DMS153 (cell line): Measurements from ENCODE around the gene SNX10.

Experiments
- DNase-seq: peaks from one replicate; lab custom pipeline; 2025; lab: John Stamatoyannopoulos, UW

SNX10 gene

DNA sequence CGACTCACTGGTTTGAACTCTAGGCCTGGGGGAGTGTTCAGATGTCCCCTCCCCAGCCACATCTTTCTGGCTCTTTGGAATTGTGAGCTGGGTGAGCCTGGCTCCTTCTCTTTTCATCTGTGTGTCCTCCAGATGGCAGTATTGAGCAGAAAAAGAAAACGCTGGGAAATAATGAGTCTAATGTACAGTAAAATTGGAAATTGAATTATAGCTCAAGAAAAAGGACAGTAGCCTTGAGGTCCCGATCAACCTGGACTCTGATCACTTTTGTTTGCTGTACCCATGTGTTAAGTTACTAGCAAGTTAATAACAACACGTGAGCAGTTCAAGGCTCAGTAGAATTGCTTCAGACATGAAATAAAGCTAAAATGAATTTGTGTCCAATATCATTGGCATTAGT is 77.9 kb downstream of the SNX10 start:
- peak; percentile 30 for DNase-seq

- no peak for DNase-seq
Measured at GRCh38 chr7:26370011-26370410, 78.3 kb downstream of the SNX10 start.

GRCh38 chr7:26372249-26372648 is 80.6 kb downstream of the SNX10 start:
- DNase-seq: no peak

GRCh38 chr7:26372704-26373103 is 81.0 kb downstream of the SNX10 start:
- DNase-seq: no peak

- no peak for DNase-seq
Measured at GRCh38 chr7:26374647-26375373, 83.1 kb downstream of the SNX10 start.

GRCh38 chr7:26375726-26376174 is 84.1 kb downstream of the SNX10 start:
- DNase-seq: peak; percentile 64

DNA sequence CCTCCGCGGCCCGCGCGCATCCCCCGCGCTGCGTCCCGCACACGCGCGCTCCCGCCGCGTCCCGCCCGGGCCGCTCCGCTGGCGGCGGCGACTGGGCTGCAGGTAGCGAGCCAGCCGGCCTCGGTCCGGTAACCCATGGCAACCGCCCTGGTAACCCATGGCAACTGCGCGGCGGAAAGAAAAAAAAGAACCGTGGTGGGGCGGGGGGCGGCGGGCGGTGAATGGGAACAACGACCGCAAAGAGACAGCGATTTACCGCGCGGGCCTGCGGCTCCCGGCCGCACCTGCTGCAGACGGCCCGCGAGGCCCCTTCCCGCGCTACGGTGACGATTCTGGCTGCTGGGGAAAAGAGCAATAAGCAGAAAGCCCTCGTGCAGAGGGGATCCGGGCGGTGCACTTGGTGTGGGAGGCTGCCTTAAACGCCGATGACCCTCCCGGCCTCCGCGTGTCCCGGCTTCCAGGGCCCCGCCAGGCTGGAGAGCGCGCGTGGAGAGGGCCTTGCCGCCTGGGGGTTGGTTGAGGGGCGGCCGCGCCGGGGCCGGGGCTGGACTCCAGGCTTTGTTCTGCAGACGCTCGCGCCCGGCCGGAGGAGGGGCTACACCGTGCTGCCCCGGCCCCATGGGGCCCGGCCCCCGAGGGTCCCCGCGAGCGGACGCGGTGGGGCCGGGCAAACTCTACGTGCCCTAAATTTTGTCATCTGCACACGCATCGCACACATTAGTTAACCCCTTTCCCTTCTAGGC is 84.7 kb downstream of the SNX10 start:
- peak; percentile 65 for DNase-seq

GRCh38 chr7:26378016-26378415 is 86.4 kb downstream of the SNX10 start:
- no peak for DNase-seq

GRCh38 chr7:26379711-26380110 is 88.0 kb downstream of the SNX10 start:
- DNase-seq: peak; percentile 87

- DNase-seq: no peak
Measured at GRCh38 chr7:26381476-26382353, 90.1 kb downstream of the SNX10 start.

- DNase-seq: no peak
Measured at GRCh38 chr7:26385240-26385639, 93.6 kb downstream of the SNX10 start.

DNA sequence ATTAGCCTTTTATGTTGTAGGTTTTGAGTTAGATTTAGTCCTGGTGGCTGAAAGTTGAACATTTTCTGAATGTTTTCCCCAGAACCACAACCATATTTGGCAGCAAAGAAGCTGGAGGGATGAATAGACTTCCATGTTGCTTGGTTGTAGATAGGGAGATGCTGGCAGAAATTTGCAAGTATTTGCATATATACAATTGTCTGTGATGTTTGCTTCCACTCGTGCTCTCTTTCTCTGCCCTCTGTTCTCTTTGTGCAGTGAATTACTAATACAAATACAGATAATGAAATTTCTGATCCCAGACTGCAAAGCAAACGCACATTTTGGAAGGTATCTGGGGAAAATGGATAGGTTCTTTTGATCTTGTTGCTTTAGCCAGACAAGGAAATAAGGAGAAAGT is 96.1 kb downstream of the SNX10 start:
- DNase-seq: no peak

DNA sequence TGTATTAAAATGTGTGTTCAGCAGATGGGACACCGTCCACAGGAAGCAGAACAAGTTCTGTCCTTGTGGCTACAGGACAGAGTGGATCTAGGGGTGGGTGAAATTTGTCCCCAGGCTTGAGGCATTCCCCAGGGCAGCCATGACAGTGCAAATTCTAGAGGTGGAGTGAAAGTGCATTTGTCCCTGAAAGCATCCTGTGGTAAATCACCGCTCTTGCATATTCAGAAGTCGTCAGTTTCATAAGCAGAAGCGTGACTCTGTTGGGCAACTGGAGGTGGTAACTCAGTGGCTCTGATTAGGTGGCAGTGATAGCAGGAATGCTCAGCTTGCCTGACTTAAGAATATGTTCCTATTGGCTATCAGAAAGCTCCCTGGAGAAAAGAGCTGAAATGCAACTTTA is 96.6 kb downstream of the SNX10 start:
- DNase-seq: no peak

- peak; percentile 44 for DNase-seq
Measured at GRCh38 chr7:26390016-26390415, 98.4 kb downstream of the SNX10 start.

DNA sequence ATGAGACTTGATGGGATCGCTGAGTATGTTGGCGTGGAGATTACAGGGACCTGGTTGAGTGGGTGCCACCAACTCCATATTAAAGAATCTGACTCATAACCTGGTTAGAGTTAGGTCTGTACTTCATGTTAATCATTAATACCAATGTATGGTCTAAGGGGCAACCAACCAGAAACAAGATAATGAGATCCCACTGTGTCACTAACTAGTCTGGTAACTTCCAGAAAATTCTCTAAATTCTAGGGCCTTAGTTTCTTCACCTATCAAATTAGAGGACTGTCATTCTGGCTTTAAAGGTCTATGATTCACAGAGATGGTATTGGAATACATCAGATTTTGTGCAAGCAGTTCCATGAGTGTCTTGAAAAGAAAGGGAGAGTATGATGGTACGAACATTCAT is 102.2 kb downstream of the SNX10 start:
- no peak for DNase-seq

- DNase-seq: no peak
Measured at GRCh38 chr7:26397332-26397731, 105.7 kb downstream of the SNX10 start.

GRCh38 chr7:26397796-26398426 is 106.2 kb downstream of the SNX10 start:
- no peak for DNase-seq

- DNase-seq: peak; percentile 70
Measured at GRCh38 chr7:26398427-26398755, 106.7 kb downstream of the SNX10 start.

GRCh38 chr7:26398756-26399509 is 107.3 kb downstream of the SNX10 start:
- DNase-seq: peak; percentile 70

- no peak for DNase-seq
Measured at GRCh38 chr7:26399736-26400135, 108.1 kb downstream of the SNX10 start.

DNA sequence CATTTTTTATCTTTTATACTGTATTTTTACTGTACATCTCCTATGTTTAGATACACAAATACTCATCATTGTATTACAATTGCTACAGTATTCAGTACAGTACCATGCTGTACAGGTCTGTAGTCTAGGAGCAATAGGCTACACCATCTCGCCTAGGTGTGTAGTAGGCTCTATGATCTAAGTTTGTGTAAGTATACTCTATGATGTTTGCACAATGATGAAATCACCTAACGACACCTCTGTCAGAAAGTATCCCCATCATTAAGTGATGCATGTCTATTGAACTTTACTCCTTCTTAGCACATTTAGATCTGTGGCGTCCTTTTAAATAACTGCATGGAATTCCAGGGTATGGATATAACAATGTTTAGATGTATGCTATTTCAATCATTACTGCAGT is 112.0 kb downstream of the SNX10 start:
- DNase-seq: no peak
